Activated CD8-positive, alpha-beta memory T cell treated with anti-CD3 and anti-CD28 coated beads, Interleukin-2, amount 50 U/mL, for 48 hours (primary cell): ENCODE data around the gene GIPC2.
"Not testable (repeated sequence)": the region's sequence is repeated elsewhere in the genome, so short reads cannot be mapped to it uniquely, and the experiment has no call there.

ENCODE experiments used
- DNase-seq: peaks from one replicate; pipeline ENCODE4 v3.0.0-alpha.2; 2020

Gene GIPC2

GRCh38 chr1:78070210-78070609 is 24.4 kb downstream of the GIPC2 start:
- DNase-seq: no peak

DNA sequence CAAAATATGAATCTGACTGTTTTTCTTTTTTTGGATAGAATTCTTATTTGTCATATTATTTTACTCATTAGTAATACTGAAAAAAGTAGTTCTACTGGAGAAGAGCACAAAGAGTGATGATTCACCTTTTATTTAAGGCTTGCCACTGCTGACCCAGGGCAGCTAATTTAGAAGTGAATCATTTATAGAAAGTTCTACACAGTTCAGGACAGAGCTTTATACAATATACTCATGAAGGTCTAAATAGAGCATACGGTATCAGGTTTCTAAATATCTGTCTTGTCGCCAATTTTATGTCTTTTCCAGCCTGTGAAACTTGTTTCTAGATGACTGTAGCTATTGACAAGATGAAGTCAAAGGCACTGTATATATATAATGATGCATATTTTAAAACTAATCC is 25.0 kb downstream of the GIPC2 start:
- DNase-seq: no peak

DNA sequence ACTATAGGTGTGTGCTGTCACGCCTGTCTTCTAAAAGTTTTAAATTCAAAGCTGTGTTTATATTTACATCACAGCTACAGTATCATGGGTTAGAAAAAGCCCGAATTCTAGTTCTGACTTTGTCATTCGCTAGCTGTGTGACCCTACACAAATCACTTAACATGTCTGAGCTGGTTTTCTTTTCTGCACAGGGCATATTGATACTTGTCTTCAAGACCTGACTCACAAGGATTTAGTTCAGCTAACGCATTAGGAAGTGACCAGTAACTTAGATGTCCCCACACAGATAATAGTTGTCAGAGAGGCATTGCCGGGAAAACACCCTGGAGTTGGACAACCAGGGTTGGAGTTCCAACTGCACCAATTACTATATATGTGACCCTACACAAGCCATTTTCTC is 25.9 kb downstream of the GIPC2 start:
- no peak for DNase-seq

GRCh38 chr1:78072216-78072615 is 26.4 kb downstream of the GIPC2 start:
- DNase-seq: no peak

- DNase-seq: no peak
Observed at GRCh38 chr1:78073441-78073840, 27.7 kb downstream of the GIPC2 start.

GRCh38 chr1:78075621-78076020 is 29.9 kb downstream of the GIPC2 start:
- no peak for DNase-seq

- DNase-seq: no peak
Observed at GRCh38 chr1:78078358-78078757, 32.6 kb downstream of the GIPC2 start.

DNA sequence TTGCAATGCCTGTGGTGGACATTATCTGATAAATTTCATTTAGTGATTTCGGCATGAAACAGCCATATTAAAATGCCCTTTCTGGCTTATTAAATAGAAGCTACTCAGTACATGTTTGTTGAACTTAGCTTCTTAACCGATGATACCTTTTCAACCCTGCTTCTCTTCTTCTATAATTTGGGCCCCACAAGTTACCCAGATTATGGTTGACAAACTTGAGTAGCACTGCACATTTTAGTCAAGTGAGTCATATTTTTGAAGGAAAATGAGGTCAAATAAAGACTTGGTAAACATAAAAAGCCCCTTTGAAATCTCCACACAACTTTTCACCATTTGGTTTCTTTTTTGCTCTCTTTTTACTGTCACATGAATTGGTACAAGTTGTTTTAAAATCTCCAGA is 33.8 kb downstream of the GIPC2 start:
- no peak for DNase-seq

DNA sequence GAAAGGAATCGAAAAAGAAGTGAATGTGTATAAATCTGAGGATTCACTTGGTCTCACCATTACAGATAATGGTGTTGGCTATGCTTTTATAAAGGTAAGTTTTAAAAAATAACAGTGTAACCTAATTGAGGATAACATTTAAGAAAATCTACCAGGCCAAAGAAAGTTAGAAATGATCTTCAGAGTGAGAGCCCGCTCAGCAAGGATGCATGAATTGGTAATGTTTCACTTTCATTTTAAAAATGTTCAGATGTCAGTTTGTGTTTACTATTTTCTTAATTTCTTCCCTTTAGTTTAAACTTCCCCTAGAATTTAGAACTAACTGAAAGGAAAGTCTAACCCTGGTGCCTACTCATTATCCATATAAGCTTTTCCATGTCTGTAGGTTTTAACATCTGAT is 35.0 kb downstream of the GIPC2 start:
- DNase-seq: no peak

- no peak for DNase-seq
Observed at GRCh38 chr1:78081980-78082860, 36.5 kb downstream of the GIPC2 start.

DNA sequence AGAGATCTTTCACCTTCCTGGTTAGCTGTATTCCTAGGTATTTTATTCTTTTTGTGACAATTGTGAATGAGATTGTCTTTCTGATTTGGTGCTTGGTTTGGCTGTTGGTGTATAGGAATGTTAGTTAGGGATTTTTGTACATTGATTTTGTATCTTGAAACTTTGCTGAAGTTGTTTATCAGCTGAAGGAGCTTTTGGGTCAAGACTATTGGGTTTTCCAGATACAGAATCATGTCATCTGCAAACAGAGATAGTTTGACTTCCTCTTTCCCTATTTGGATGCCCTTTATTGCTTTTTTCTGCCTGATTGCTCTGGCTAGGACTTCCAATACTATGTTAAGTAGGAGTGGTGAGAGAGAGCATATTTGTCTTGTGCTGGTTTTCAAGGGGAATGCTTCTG is 38.9 kb downstream of the GIPC2 start:
- DNase-seq: not testable (repeated sequence)

DNA sequence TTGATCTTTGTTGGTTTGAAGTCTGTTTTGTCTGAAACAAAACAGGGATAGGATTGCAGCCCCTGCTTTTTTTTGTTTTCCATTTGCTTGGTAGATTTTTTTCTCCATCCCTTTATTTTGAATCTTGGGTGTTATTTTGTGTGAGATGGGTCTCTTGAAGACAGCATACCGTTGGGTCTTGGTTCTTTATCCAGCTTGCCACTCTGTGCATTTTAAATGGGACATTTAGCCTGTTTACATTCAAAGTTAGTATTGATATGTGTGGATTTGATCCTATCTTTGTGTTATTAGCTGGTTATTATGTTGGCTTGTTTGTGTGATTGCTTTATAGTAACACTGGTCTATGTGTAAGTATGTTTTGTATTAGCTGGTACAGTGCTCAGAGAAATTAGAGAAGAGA is 40.9 kb downstream of the GIPC2 start:
- no peak for DNase-seq

- no peak for DNase-seq
Observed at GRCh38 chr1:78088015-78088414, 42.2 kb downstream of the GIPC2 start.

- no peak for DNase-seq
Observed at GRCh38 chr1:78088486-78088885, 42.7 kb downstream of the GIPC2 start.

DNA sequence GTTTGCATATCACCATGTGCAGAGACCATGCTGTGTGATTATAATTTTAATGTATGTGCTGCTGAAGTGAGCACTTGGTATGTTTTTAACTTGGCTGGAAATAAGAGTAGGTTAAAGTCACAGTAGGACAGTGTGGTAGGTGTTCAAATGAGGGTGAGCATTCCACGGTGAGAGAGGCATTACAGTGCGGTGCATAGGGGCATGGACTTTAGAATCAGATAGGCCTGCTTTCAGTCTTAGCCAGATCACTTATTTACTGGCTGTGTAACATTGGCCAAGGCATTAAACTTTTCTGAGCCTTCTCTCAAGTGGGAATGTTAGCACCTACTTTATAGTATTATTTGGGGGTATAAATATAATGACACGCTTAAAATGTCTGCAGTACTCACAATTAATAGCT is 43.2 kb downstream of the GIPC2 start:
- DNase-seq: no peak

DNA sequence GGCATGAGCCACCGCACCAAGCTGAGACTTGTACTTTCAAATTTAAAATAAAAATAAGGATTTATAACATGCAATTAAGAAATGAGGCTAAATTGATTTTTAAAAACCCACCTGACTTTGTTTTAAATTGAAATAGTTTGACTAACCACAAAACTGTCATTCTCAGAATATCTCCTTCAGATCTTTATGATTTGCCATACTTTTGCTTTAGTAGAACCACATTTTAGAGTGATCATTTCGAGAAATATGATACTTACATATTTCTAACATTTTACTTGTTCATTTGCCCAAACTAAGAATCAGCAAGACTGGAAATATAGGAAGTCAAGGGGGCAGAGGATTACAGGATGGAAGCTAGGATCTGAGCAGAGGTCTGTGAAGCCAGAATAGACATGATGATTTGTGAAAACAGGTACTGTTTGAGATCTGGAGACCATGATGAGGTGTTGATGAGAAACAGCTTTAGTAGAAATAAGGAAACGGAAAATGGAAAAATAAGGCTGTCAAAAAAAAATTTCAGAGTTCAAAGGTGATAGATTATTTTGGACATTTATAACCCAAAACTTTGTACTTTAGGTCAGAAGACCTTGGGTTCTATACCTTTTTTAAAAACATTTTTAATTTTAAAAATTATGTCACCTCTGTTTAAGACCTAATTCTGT is 44.8 kb downstream of the GIPC2 start:
- DNase-seq: no peak

DNA sequence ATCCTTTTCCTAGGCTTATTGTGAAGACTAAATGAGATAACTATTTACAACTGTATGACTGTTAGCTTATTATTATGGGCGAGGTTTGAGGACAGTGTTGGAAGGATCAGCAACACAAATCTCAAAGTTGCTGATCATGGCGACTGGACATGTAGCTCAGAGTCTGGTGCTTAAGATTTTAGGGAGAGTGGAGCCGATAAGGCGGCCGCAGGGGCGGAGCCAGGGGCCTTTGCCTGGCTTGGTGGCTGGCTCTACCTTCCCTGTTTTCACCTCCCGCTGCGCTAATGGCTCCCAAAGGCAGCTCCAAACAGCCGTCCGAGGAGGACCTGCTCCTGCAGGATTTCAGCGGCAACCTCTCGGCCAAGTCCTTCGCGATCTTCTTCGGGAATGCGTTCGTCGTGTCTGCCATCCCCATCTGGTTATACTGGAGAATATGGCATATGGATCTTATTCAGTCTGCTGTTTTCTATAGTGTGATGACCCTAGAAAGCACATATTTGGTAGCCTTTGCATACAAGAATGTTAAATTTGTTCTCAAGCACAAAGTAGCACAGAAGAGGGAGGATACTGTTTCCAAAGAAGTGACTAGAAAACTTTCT is 45.5 kb downstream of the GIPC2 start:
- DNase-seq: no peak

- no peak for DNase-seq
Observed at GRCh38 chr1:78091886-78092285, 46.1 kb downstream of the GIPC2 start.

GRCh38 chr1:78092643-78093042 is 46.9 kb downstream of the GIPC2 start:
- no peak for DNase-seq

- no peak for DNase-seq
Observed at GRCh38 chr1:78093560-78093959, 47.8 kb downstream of the GIPC2 start.

GRCh38 chr1:78094639-78095038 is 48.9 kb downstream of the GIPC2 start:
- DNase-seq: no peak

DNA sequence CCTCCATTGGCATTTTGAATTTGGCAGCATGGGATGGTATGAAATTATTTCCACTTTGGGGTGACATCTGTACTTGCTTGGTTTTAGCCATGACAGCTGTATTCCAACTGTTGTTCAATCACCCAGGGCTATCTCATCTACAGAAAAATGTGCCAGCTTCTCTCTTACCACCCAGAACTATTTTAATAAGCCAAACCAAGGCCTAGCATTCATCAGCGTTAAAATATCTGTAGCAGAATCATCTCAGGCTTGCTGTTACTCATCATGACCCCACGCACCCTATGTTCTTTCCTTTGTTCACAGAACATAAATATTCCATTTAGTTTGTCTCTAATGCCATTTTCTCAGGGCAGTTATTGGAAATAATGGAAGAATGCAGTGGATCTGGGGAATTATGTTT is 49.8 kb downstream of the GIPC2 start:
- DNase-seq: no peak

DNA sequence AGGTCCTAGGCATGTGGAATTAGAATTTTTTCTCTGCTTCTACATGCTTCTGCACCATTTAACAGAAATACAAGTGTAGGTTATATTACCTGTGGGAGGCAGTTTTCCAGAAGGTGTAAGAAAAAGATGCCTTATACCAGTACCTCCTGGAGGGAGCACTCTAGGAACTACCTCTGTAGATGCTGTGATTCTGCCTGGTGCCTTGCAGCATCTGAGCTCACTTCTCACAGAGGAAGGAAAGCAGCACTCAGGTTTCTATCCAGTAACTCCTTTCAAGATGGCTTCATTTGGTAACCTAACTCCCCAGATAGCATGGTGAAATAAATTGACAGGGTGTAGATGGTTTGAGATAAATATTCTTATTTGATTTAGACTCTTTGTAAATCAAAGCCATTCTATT is 50.3 kb downstream of the GIPC2 start:
- DNase-seq: no peak

- DNase-seq: no peak
Observed at GRCh38 chr1:78096976-78097375, 51.2 kb downstream of the GIPC2 start.
